IMR-90 (cell line): Measurements from ENCODE around the gene PSMD8. TPM values are rescaled to one million over a fixed set of nuclear protein-coding genes. Genes with fewer than 3 reads are reported as not detected.

Experiments
- ATAC-seq: fragments of 200-7000 bp; cut with Tn5 transposase; 2 replicates; pipeline ENCODE4 v1.9.1; 2020; ENCODE audit warnings: low read depth, mild to moderate bottlenecking, moderate library complexity
- BruUV-seq: library from RNA; stranded (reverse); fragments of 400-500 nt; replicated peaks from 2 replicates; lab custom pipeline; 2021; lab: Mats Ljungman, UMichigan
- CTCF ChIA-PET: fragments of 300-600 bp; formaldehyde crosslinking; extraction: SDS; loops from one replicate; lab custom pipeline; 2021; ENCODE audit warnings: antibody characterized with exemption; lab: Yijun Ruan, JAX
- POLR2A ChIA-PET: fragments of 300-600 bp; sonication (Branson Sonifier 250); formaldehyde crosslinking; loops from one replicate; lab custom pipeline; 2022; ENCODE audit warnings: antibody characterized with exemption; ENCODE audit not compliant: unreplicated experiment; lab: Charles Lee
- DNase-seq: peaks from one replicate; pipeline ENCODE4 v3.0.0; 2013
- H2AFZ ChIP-seq: replicated peaks from 2 replicates; pipeline ENCODE3; 2013; ENCODE audit warnings: low read length, mild to moderate bottlenecking; ENCODE audit not compliant: poor library complexity
- H2AK5ac ChIP-seq: 2 replicates; pipeline ENCODE4 v1.6.1; 2013; ENCODE audit warnings: low read depth, low read length, inconsistent platforms
- H2AK9ac ChIP-seq: replicated peaks from 2 replicates; pipeline ENCODE3; 2013; ENCODE audit warnings: mild to moderate bottlenecking, low read depth, low read length, moderate library complexity; ENCODE audit not compliant: poor library complexity
- H2BK120ac ChIP-seq: 2 replicates; pipeline ENCODE4 v1.6.1; 2013; ENCODE audit warnings: low read depth, low read length, inconsistent platforms
- H2BK15ac ChIP-seq: 3 replicates; pipeline ENCODE4 v1.6.1; 2013; ENCODE audit warnings: low read depth, low read length, inconsistent platforms
- H2BK20ac ChIP-seq: 2 replicates; pipeline ENCODE4 v1.6.1; 2013; ENCODE audit warnings: low read depth, mild to moderate bottlenecking, inconsistent platforms, low read length, moderate library complexity
- H2BK5ac ChIP-seq: 2 replicates; pipeline ENCODE4 v1.6.1; 2013; ENCODE audit warnings: mild to moderate bottlenecking, low read depth, low read length, inconsistent platforms; ENCODE audit not compliant: poor library complexity, severe bottlenecking
- H3K14ac ChIP-seq: replicated peaks from 2 replicates; pipeline ENCODE4 v1.6.1; 2013; ENCODE audit warnings: low read depth, low read length, inconsistent platforms
- H3K18ac ChIP-seq: 2 replicates; pipeline ENCODE4 v1.6.1; 2013; ENCODE audit warnings: low read depth, low read length, control low read depth
- H3K23ac ChIP-seq: 2 replicates; pipeline ENCODE4 v1.6.1; 2013; ENCODE audit warnings: low read depth, low read length, inconsistent platforms
- H3K27ac ChIP-seq: 2 replicates; pipeline ENCODE4 v1.5.1; 2013; ENCODE audit warnings: mild to moderate bottlenecking, control low read depth, low read length; ENCODE audit not compliant: insufficient read depth
- H3K27me3 ChIP-seq: 2 replicates; pipeline ENCODE4 v1.6.1; 2013; ENCODE audit warnings: low read length; ENCODE audit not compliant: control insufficient read depth, insufficient read depth
- H3K36me3 ChIP-seq: 2 replicates; pipeline ENCODE4 v1.6.1; 2013; ENCODE audit warnings: low read length, mixed read lengths; ENCODE audit not compliant: control insufficient read depth, insufficient read depth
- H3K4ac ChIP-seq: 2 replicates; pipeline ENCODE4 v1.6.1; 2013; ENCODE audit warnings: low read depth, low read length, inconsistent platforms
- H3K4me1 ChIP-seq: 2 replicates; pipeline ENCODE4 v1.6.1; 2013; ENCODE audit warnings: low read length, mixed read lengths; ENCODE audit not compliant: control insufficient read depth, insufficient read depth
- H3K4me2 ChIP-seq: 2 replicates; pipeline ENCODE4 v1.6.1; 2013; ENCODE audit warnings: low read depth, mild to moderate bottlenecking, control low read depth, low read length, moderate library complexity
- H3K4me3 ChIP-seq: 2 replicates; pipeline ENCODE4 v1.5.1; 2013; ENCODE audit warnings: low read depth, mild to moderate bottlenecking, control low read depth, low read length, moderate library complexity; ENCODE audit not compliant: insufficient read depth
- H3K56ac ChIP-seq: 2 replicates; pipeline ENCODE4 v1.6.1; 2013; ENCODE audit warnings: low read length, inconsistent platforms; ENCODE audit not compliant: insufficient read depth; ENCODE audit errors: extremely low read depth
- H3K79me1 ChIP-seq, 2 experiments: 2 replicates each; pipeline ENCODE4 v1.6.1; 2013; ENCODE audit warnings: low read length in 2 of 2, inconsistent platforms in 1 of 2, low read depth in 1 of 2
- H3K9ac ChIP-seq: 2 replicates; pipeline ENCODE4 v1.6.1; 2013; ENCODE audit warnings: low read depth, low read length, control low read depth
- H3K9me1 ChIP-seq: 2 replicates; pipeline ENCODE4 v1.6.1; 2013; ENCODE audit warnings: low read length, inconsistent platforms; ENCODE audit not compliant: insufficient read depth
- H3K9me3 ChIP-seq: 2 replicates; pipeline ENCODE4 v1.6.1; 2013; ENCODE audit warnings: low read length; ENCODE audit not compliant: control insufficient read depth, insufficient read depth
- H4K20me1 ChIP-seq: 2 replicates; pipeline ENCODE4 v1.6.1; 2013; ENCODE audit warnings: low read length, inconsistent platforms; ENCODE audit not compliant: insufficient read depth
- H4K5ac ChIP-seq: 2 replicates; pipeline ENCODE4 v1.6.1; 2013; ENCODE audit warnings: mild to moderate bottlenecking, low read depth, low read length, control low read depth
- H4K8ac ChIP-seq, 2 experiments: 2 replicates each; pipeline ENCODE4 v1.6.1; 2013; ENCODE audit warnings: low read depth in 2 of 2, low read length in 2 of 2, control low read depth in 1 of 2, inconsistent platforms in 1 of 2
- H4K91ac ChIP-seq: 2 replicates; pipeline ENCODE4 v1.6.1; 2013; ENCODE audit warnings: low read depth, low read length, inconsistent platforms; ENCODE audit not compliant: insufficient read depth
- BHLHE40 ChIP-seq: fragments of 150-350 bp; IDR thresholded peaks from 2 replicates; pipeline ENCODE4 v1.6.1; 2016; ENCODE audit warnings: mild to moderate bottlenecking, low read depth, low read length
- CEBPB ChIP-seq: IDR thresholded peaks from 2 replicates; pipeline ENCODE4 v1.6.1; 2012; ENCODE audit warnings: low read depth, low read length, improper control_type of control experiment
- CHD1 ChIP-seq: IDR thresholded peaks from 2 replicates; pipeline ENCODE4 v1.6.1; 2012; ENCODE audit warnings: low read depth, low read length, improper control_type of control experiment
- ELK1 ChIP-seq: fragments of 150-350 bp; IDR thresholded peaks from 2 replicates; pipeline ENCODE4 v1.6.1; 2016; ENCODE audit warnings: low read depth, mild to moderate bottlenecking, low read length, moderate library complexity, borderline replicate concordance
- MAFK ChIP-seq: IDR thresholded peaks from 2 replicates; pipeline ENCODE4 v1.6.1; 2012; ENCODE audit warnings: low read depth, low read length, improper control_type of control experiment
- MAZ ChIP-seq: IDR thresholded peaks from 2 replicates; pipeline ENCODE4 v1.6.1; 2012; ENCODE audit warnings: low read depth, mild to moderate bottlenecking, low read length, improper control_type of control experiment, moderate library complexity, borderline replicate concordance
- NFE2L2 ChIP-seq: fragments of 150-350 bp; IDR thresholded peaks from 2 replicates; pipeline ENCODE4 v1.6.1; 2016; ENCODE audit warnings: low read depth, mild to moderate bottlenecking, low read length
- POLR2A ChIP-seq: IDR thresholded peaks from 2 replicates; pipeline ENCODE4 v1.6.1; 2012; ENCODE audit warnings: mild to moderate bottlenecking, low read depth, low read length
- RAD21 ChIP-seq: IDR thresholded peaks from 2 replicates; pipeline ENCODE4 v1.6.1; 2012; ENCODE audit warnings: low read length, improper control_type of control experiment
- RCOR1 ChIP-seq: IDR thresholded peaks from 2 replicates; pipeline ENCODE4 v1.6.1; 2012; ENCODE audit warnings: mild to moderate bottlenecking, low read length, improper control_type of control experiment; ENCODE audit not compliant: insufficient replicate concordance
- SMC3 ChIP-seq: fragments of 150-350 bp; IDR thresholded peaks from 2 replicates; pipeline ENCODE4 v1.6.1; 2016; ENCODE audit warnings: low read depth, mild to moderate bottlenecking, antibody characterized with exemption, low read length, moderate library complexity
- USF2 ChIP-seq: fragments of 150-350 bp; IDR thresholded peaks from 2 replicates; pipeline ENCODE4 v1.6.1; 2017; ENCODE audit warnings: mild to moderate bottlenecking, antibody characterized with exemption, low read length, low read depth
- WGBS, 2 experiments: methylation state at CpG; one replicate each; pipeline versions ENCODE4 v1.1.5 to v1.1.7; 2013; ENCODE audit warnings: missing lambda C conversion rate in 2 of 2; ENCODE audit not compliant: insufficient read length in 1 of 2; ENCODE audit errors: extremely low coverage in 2 of 2; 5-methylcytosine and 5-hydroxymethylcytosine counted together
- dilution Hi-C: fragments of 300-500 bp; cut with HindIII; formaldehyde crosslinking; loops from one replicate; pipeline ENCODE4 v1.14.3; 2018; ENCODE audit warnings: low sequenced_read_pairs; ENCODE audit not compliant: unreplicated experiment
- in situ Hi-C: fragments of 300-500 bp; cut with MboI; formaldehyde crosslinking; loops from 3 replicates; pipeline ENCODE4 v1.14.3; 2019; ENCODE audit warnings: low sequenced_read_pairs, inconsistent platforms, mixed read lengths
- intact Hi-C: fragments of 100-400 bp; cut with micrococcal nuclease; formaldehyde crosslinking; loops from 2 replicates; pipeline ENCODE4 v1.10.0; 2022
- polyA plus RNA-seq, 3 experiments: library from polyadenylated mRNA; depleted of rRNA; stranded (reverse); fragments of >200 nt; gene quantifications; 2 replicates each; pipeline ENCODE4 v1.2.3, GENCODE V29; 2012; ENCODE audit warnings: low replicate concordance in 1 of 3
- total RNA-seq: library from RNA; depleted of rRNA; stranded (reverse); fragments of >200 nt; gene quantifications from 2 replicates; pipeline ENCODE4 v1.2.3, GENCODE V29; 2012
- TF ChIP-seq, protein P1 (sequence below): conservative IDR thresholded peaks from 2 replicates; pipeline ENCODE4 v1.5.1; 2012; ENCODE audit warnings: mild to moderate bottlenecking, low read depth, low read length, improper control_type of control experiment

PSMD8 gene
- total and polyA plus RNA-seq, 2 of the 4 experiments (the other 2 are of a cell fraction), result 475 to 644 TPM

- Histone ChIP-seq H3K9me1 (peaks cover 14% of the 10 kb centered on the region), H4K8ac (no peak overlapping the region), H3K9ac (no peak overlapping the region), H3K9me3 (no peaks in the 10 kb centered on the region), H3K36me3 (peaks cover 53% of the 10 kb centered on the region), H3K79me1 (peaks cover 13 to 55% of the 10 kb centered on the region in 2 experiments; a peak in 3 of 4 replicates), H3K23ac (no peak overlapping the region), H4K20me1 (peaks cover 34% of the 10 kb centered on the region), H3K14ac (no peak overlapping the region), H4K5ac (no peak overlapping the region), H2AK9ac (no peak overlapping the region), H4K91ac (no peak overlapping the region), H2AFZ (no peak overlapping the region), H2BK15ac (no peak overlapping the region), H3K4ac (no peak overlapping the region), H3K4me1 (peaks cover 4% of the 10 kb centered on the region), H2AK5ac (no peak overlapping the region), H3K4me2 (no peak overlapping the region), H2BK5ac (no peak overlapping the region), H3K18ac (no peak overlapping the region), H3K4me3 (no peak overlapping the region), H3K27ac (no peak overlapping the region), H3K56ac (no peak overlapping the region), H3K27me3 (no peaks in the 10 kb centered on the region), H2BK20ac (no peak overlapping the region), H2BK120ac (no peak overlapping the region)
- CTCF ChIA-PET, result interaction anchor here (1.9 kb wide), 1 partner anchor 8 kb away, joined by 5 read pairs; no protein-coding TSS in a partner anchor
- no peak for ATAC-seq
- in situ Hi-C loops, result no loop called here
- TF ChIP-seq SMC3 (no peak), ELK1 (no peak), NFE2L2 (no peak), RAD21 (no peak), POLR2A (no peak), MAFK (no peak), USF2 (no peak), CEBPB (no peak), CHD1 (no peak), MAZ (no peak), BHLHE40 (no peak), RCOR1 (no peak)
- TF ChIP-seq, protein P1, sequence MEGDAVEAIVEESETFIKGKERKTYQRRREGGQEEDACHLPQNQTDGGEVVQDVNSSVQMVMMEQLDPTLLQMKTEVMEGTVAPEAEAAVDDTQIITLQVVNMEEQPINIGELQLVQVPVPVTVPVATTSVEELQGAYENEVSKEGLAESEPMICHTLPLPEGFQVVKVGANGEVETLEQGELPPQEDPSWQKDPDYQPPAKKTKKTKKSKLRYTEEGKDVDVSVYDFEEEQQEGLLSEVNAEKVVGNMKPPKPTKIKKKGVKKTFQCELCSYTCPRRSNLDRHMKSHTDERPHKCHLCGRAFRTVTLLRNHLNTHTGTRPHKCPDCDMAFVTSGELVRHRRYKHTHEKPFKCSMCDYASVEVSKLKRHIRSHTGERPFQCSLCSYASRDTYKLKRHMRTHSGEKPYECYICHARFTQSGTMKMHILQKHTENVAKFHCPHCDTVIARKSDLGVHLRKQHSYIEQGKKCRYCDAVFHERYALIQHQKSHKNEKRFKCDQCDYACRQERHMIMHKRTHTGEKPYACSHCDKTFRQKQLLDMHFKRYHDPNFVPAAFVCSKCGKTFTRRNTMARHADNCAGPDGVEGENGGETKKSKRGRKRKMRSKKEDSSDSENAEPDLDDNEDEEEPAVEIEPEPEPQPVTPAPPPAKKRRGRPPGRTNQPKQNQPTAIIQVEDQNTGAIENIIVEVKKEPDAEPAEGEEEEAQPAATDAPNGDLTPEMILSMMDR, result no peak
- dilution Hi-C loops, result no loop called here
- BruUV-seq, result no TSS peak
- POLR2A ChIA-PET, result no interaction called here
- no CpG with 5 or more reads among the region's 2 CpGs for WGBS, 2 experiments
- no peak for DNase-seq
- intact Hi-C loops, result no loop called here
Observed at GRCh38 chr19:38383743-38384142, 9.4 kb downstream of the PSMD8 start.
